ENCODE data around the gene TBL1X.

GRCh38 chrX:9515973-9516538 lies 51.2 kb downstream of the TBL1X start:
- TF ChIP-seq CTCF (IDR thresholded peaks at IDR 0.05; ENCODE audit: low read depth, low read length) (no peak), MAX (IDR thresholded peaks at IDR 0.05; ENCODE audit: low read depth, low read length) (0 out of 2 replicates have a peak, but pooled peaks have one; percentile 35), MYC (IDR thresholded peaks at IDR 0.05; ENCODE audit: low read depth, low read length) (no peak), POLR2A (IDR thresholded peaks at IDR 0.05; ENCODE audit: extremely low read depth, insufficient read length) (no peak)

All from NB4 (cell line).